B cell (primary cell): ENCODE measurements around the gene GNGT2.

Experiments
- EZH2 ChIP-seq: IDR thresholded peaks from 2 replicates; pipeline ENCODE4 v1.6.1; 2012; ENCODE audit warnings: borderline replicate concordance, low read depth, mild to moderate bottlenecking, moderate library complexity, low read length; ENCODE audit not compliant: insufficient read depth, poor library complexity, severe bottlenecking
- TF ChIP-seq, protein P1 (sequence below): fragments of 200-600 bp; IDR thresholded peaks from one replicate; pipeline ENCODE4 v1.8.0; 2022; ENCODE audit warnings: antibody characterized with exemption, mild to moderate bottlenecking

DNA sequence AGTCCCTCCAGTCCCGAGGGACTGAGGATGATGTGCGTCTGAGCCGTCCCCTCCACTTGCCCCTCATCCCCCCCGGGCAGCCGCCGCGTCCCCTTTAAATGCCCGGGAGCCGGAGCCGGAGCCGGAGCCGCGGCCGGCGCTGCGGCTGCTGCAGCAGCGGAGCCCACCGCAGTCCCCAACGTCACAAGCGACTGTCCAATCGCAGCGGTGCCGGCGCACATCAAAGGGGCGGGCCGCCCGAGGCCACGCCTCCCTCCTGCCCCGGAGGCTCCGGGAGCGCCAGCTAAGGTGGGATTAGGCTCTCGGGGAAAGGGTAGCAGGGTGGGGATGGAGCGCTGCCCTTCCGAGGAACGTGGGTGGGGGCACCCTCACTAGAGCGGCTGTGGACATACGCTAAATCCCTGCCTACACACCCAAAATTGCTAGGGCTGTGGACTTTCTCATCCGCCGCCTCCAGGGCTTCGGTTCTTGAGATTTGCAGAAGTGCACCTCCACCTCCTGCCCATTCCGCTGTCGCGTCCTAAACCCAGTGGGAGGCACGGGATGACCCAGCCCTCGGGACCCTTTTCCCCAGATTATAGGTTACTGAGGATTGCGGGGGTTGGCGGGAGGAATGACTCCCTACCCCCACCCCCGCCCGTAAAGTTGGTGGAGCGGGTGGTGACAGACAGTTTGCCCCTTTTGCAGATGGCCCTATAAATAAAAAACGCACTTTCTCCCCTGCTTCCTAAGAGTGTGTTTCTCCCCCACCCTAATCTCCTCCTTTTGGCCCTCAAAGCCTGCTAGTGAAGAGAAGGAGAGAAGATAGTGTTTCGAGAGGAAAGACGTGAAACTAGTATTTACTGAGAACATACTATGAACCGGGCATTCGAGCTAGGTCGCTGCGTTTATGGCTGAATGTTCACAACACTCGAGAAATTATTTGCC is 20.5 kb upstream of the GNGT2 start, which contains the start of gene PHOSPHO1:
- no peak for TF ChIP-seq EZH2
- TF ChIP-seq, protein P1, sequence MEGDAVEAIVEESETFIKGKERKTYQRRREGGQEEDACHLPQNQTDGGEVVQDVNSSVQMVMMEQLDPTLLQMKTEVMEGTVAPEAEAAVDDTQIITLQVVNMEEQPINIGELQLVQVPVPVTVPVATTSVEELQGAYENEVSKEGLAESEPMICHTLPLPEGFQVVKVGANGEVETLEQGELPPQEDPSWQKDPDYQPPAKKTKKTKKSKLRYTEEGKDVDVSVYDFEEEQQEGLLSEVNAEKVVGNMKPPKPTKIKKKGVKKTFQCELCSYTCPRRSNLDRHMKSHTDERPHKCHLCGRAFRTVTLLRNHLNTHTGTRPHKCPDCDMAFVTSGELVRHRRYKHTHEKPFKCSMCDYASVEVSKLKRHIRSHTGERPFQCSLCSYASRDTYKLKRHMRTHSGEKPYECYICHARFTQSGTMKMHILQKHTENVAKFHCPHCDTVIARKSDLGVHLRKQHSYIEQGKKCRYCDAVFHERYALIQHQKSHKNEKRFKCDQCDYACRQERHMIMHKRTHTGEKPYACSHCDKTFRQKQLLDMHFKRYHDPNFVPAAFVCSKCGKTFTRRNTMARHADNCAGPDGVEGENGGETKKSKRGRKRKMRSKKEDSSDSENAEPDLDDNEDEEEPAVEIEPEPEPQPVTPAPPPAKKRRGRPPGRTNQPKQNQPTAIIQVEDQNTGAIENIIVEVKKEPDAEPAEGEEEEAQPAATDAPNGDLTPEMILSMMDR, result no peak
